Measurements from ENCODE around the gene ANO1. TPM values are rescaled to one million over a fixed set of nuclear protein-coding genes. Genes with fewer than 3 reads are reported as not detected.
"Not testable (repeated sequence)": the region's sequence is repeated elsewhere in the genome, so short reads cannot be mapped to it uniquely, and the experiment has no call there.

ANO1 gene
- total RNA-seq, 1 experiment from 2014 or later: not detected

DNA sequence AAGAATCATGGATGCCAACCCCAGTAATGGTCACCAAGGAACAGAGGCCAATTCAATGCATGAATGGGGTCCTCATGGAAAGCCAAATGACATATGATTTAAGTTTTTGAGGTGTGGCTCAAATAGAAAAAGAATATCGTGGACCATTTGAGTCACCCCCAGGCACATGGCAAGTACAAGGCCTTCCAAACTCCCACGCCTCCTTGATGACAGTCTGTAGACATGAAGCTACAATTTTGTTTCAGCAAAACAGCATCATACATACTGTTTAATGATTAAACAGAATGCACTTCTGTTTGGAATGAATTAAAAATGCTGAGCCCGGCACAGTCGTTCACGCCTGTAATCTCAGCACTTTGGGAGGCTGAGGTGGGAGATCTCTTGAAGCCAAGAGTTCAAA, 132.4 kb downstream of the ANO1 start:
- no peak for DNase-seq (ENCODE audit: low spot score)
- in situ Hi-C loops (cut with HindIII; ENCODE audit: low sequenced_read_pairs): no loop called here

DNA sequence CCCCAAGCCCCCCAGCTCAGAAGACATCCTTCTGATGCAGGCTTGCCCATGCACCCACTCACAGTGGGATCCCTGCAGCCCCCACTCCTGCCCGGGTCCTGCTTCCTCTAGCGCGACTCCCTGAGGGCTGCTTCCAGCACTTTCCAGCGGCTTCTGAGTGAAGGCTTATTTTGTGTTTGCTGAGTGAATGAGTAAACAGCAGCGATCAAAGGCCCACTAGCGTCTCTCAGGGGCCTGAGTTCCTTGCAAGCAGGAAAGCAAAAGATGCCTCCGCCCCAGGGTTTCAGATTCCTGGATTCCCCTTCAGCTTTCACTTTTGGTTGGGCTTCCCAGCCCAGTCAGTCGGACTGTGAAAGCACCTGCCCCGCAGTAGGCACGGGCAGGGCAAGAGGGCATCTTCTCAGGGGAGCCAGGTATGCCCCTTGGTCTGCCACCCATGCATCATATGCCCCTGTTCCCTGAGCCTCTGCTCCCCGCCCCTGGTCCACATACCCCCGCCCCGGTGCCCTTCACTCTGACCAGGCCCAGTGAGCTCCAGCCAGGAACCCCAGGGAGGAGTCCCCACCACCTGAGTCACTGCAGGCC, 134.2 kb downstream of the ANO1 start:
- DNase-seq (ENCODE audit: low spot score): no peak
- in situ Hi-C loops (cut with HindIII; ENCODE audit: low sequenced_read_pairs): no loop called here

DNA sequence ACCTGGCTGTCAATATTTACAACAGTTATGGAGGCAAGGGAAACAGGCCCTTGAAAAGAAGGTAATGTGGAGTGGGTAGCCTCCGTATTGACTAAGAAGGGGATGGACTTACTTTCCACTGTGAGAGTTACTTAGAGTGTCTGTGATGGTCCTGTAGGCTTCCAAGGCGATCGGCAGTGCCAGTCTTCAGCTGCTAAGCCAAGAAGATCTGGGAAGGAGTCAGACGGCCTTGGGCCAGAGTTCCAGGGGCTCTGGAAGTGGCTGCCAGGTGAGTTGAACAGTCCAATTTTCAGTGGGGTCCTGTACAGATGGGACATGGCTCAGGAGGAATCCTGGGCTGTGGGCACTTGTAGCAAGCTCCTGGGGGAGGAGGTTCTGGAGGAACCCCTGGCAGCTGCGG, 139.3 kb downstream of the ANO1 start:
- DNase-seq (ENCODE audit: low spot score); in situ Hi-C loops (cut with HindIII; ENCODE audit: low sequenced_read_pairs): not testable (repeated sequence)

DNA sequence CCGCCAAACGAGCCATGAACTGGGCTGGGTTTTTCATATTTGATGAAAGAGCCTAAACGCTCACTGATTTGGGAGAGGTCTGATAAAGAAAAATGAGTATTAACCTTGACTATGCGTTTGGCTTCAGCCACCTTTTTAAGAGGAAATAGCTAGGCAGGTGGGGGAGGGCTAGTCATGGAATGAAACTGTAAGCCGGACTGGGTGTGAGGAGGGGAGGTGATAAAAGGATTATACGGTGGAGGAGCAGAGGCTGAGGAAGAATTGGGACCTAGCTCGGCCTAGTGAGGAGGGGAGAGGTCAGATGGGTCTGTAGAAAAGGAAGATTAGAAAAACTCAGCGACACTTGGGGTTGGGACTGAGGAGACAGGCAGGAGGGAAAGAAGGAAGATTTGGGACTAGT, 140.0 kb downstream of the ANO1 start:
- DNase-seq (ENCODE audit: low spot score); in situ Hi-C loops (cut with HindIII; ENCODE audit: low sequenced_read_pairs): not testable (repeated sequence)

DNA sequence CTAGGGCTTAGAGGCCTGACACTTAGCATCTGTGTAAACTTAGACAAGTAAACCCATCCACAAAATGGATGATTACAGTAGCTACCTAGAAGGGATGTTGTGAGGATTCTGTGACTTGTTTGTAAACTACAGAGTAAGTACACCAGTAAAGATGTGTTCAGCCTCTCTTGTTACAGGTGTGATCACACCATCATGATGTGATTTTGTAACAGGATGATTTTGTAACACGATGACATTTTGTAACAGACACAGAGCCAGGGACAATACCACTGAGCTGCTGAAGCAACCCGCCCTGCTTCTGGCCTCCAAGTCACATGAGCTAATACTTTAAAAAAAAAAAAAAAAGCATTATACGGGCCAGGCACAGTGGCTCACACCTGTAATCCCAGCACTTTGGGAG, 142.0 kb downstream of the ANO1 start:
- no peak for DNase-seq (ENCODE audit: low spot score)
- in situ Hi-C loops (cut with HindIII; ENCODE audit: low sequenced_read_pairs): no loop called here

DNA sequence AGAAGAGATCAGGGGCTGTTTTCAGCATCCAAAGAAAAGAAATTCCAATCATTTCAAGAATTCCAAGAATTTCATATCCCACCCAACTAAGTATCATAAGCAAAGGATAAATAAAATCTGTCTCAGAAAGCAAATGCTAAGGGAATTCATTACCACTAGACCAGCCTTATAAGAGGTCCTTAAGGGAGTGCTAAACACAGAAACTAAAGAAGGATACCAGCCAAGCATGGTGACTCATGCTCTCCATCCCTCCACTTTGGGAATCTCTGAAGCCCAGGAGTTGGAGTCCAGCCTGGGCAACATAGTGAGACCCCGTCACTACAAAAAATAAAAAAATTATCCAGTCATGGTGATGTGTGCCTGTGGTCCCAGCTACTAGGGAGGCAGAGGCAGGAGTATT, 142.8 kb downstream of the ANO1 start:
- in situ Hi-C loops (cut with HindIII; ENCODE audit: low sequenced_read_pairs): no loop called here
- no peak for DNase-seq (ENCODE audit: low spot score)

DNA sequence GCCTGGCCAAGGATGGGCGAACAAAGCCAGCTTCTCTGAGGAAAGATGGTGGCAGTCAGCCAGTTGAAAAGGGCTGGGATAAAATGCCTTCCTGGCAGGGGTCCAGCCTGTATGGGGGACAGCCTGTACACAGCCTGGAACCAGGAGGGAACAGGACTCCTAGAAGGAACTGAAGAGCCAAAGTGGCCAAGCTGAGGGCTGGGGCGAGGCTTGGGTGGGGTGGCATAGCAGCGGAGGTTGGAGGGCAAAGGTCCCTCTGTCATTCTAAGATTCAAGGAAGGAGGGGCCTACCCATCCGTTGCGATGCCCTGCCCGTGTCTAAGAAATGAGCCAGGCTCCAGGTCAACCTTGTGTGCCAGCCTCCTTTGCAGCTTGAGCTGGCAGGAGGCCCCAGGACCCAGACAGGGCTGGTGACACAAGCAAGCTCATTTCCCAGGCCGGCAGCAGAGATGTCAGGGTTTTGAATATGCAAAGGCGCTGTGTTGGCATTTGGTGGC, 147.6 kb downstream of the ANO1 start:
- in situ Hi-C loops (cut with HindIII; ENCODE audit: low sequenced_read_pairs): no loop called here
- peak; percentile 32 for DNase-seq (ENCODE audit: low spot score)

DNA sequence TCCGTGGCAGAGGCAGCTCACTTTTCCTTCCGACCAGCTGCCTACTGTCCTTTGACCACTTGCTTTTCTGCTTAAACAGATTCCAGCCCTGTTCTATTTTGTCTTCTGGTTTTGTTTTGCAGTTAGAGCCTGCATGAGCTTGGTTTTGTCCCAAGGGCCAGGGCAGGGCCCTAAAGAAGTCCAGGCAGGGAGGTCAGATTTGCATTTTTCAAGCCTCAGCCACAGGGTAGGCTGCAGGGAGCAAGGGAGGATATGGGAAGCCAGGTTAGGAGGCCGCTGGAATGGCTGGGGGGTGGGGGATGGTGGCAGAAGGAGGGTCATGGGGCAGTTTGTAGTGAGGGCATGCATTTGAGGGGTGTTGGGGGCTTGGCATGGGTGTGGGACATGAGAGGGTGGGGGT, 148.1 kb downstream of the ANO1 start:
- no peak for DNase-seq (ENCODE audit: low spot score)
- in situ Hi-C loops (cut with HindIII; ENCODE audit: low sequenced_read_pairs): no loop called here

DNA sequence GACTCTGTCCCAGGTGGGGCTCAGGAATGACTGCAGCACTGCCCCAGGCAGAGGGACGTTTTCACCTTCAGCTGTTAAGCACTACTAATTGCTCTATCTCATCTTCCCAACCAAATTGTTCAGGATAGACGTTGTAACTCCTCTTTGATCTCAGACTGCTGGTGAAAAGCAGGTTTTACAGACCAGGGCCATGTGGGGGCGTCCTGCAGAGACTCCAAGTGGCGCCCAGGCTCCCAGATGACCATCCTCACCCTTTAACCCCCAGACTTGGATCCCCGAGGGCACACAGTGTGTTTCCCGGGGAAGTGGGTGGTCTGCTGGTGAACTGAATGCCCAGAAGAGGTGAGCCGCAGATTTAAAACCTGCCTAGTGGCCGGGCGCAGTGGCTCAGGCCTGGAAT, 148.8 kb downstream of the ANO1 start:
- no peak for DNase-seq (ENCODE audit: low spot score)
- in situ Hi-C loops (cut with HindIII; ENCODE audit: low sequenced_read_pairs): no loop called here

DNA sequence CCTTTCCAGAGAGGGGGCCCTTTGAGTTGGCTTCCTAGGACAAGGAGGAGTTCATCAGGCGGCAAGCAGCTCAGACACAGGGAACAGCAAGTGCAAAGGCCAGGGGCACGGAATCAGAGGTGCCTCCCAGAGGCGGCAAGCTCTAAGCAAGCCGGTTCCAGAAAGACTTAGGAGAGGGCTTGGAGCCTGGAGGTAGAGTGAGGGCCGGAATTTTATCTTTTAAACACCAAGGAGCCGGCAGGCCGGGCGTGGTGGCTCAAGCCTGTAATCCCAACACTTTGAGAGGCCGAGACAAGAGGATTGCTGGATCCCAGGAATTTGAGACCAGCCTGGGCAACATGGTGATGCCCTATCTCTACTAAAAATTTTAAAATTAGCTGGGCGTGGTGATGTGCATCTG, 151.6 kb downstream of the ANO1 start:
- no peak for DNase-seq (ENCODE audit: low spot score)
- in situ Hi-C loops (cut with HindIII; ENCODE audit: low sequenced_read_pairs): no loop called here

DNA sequence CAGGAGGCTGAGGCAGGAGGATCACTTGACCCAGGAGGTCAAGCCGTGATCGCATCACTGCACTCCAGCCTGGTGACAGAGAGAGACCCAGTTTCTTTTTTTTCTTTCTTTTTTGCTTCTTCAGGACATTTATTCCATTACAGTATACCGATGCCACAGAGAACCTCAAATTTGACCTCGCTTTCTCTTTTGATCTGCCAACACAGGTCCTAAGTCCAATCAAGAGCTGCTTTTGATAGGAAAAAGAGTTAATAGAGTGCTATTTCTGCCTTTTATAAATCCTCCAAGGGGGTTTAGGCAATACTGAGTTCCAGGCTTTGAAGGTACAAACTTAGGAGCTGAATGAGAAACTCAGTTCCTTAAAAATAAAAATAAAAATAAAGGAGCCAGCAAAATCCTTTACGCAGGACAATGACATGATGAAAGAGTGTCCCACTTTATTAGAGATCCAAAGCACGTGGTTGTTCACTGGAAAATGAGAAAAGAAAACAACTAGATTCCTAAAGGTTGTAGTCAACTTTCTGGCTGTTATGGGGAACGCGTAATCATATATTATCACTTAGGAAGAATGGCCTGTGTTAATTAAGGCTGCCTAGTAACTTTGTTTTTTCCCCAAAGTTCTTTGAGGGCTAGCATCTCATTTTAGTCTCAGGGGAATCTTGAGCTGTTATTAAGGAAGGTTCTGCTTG, 152.2 kb downstream of the ANO1 start:
- no peak for DNase-seq (ENCODE audit: low spot score)

DNA sequence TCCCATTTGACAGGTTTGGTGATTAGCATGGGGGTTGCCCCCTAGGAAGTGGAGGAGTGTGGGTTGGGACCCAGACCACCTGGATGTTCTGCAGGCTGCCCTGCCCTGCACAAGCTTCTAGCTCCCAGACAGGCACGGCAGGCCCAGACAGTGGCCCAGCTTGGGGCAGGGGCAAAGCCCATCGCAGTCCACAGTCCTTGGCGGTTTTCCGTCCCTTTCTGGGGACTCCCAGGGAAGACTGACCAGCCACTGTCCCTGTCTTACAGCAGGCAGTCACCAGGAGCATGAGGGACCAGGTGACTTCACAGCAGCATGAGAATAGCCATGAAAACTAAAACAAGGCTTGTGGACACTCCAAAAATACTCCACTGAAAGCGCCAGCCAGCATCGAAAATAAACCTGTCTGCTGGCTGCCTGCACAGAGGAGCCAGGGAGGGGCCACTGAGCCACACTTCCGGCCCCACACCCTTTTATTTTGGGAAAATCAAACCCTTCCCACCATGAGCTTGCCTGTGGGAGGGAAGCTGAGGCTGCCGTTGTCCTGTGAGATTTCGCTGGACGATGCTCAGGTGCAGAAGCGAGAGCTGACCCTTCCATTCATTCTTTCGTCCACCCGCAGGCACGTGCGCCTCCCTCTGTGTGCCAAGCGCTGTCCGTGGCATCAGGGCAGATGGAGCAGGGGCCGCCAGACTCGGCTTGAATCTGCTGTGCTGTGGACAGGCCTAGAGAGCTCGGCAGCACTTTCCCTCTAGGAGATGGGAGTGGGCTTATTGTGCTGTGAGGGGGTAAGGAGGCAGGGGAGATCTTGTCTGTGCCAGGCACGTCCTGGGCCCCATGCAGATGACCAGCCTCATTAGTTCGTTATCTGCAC, 153.0 kb downstream of the ANO1 start:
- in situ Hi-C loops (cut with HindIII; ENCODE audit: low sequenced_read_pairs): no loop called here
- DNase-seq (ENCODE audit: low spot score): peak; percentile 31

More for the DNA sequence above, 152.2 kb downstream of the ANO1 start:
- in situ Hi-C loops (cut with HindIII; ENCODE audit: low sequenced_read_pairs): no loop called here

DNA sequence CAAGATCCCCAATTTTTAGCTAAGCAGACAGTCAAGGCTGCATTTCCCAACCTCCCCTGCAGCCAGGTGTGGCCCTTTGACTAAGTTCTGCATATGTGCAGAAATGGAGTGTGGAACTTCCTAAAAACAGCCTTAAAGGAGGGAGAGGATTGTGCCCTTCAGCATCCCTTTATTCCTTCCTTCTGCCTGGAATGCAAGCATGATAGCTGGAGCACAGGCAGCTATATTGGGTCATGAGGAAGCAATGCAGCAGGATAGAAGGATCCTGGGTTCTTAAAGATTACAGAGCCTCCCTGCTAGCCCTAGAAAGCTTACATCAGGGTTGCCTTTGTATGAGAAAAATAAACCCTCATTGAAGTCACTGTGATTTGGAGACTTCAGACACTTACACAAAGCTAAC, 154.9 kb downstream of the ANO1 start:
- in situ Hi-C loops (cut with HindIII; ENCODE audit: low sequenced_read_pairs): no loop called here
- DNase-seq (ENCODE audit: low spot score): no peak

DNA sequence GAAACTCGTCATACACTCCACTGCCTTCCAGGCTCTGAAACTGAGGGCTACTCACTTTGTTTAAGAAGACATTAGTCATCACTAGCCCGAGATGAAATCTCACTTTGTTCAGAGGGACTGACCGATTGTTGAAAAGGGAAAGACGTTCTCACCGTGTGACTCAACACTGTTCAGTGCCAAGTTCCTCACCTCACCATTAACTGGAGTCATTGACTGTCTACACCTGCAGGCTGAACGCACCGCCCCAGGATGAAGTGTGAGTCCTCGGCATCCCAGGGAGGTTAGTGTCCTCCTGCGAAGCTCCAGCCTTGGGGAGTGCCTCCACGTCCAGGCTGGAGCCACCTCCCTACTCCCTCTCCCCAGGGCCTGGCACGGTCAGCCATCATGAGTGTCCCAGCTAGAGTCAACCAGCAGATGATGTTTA, 155.4 kb downstream of the ANO1 start:
- in situ Hi-C loops (cut with HindIII; ENCODE audit: low sequenced_read_pairs): no loop called here
- no peak for DNase-seq (ENCODE audit: low spot score)

DNA sequence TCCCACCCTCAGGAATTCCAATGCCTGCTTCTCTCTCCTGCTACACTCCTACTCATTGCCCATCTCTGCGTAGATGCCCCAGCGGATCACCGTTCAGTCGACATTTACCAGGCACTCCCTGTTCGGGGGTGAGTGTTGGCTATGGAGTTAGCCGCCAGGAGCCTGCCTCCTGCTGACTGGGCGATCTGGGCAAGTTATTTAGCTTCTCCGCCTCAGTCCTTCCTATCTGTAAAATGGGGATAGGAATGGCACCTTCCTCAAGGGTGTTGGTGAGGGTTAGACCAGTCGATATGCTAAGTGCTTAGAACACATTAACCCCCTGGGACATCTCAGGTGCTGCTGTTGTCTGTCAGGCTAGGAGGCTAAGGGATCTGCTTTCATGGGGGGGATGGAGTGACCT, 155.8 kb downstream of the ANO1 start:
- DNase-seq (ENCODE audit: low spot score): no peak
- in situ Hi-C loops (cut with HindIII; ENCODE audit: low sequenced_read_pairs): no loop called here

Other genes starting within 250 kb of the ANO1 start
- 65.3 and 69.2 TPM in 2 replicates for gene FADD, start 125.0 kb downstream of the ANO1 start, total RNA-seq (2014; rRNA removed; shearing (Covaris generic))
- gene PPFIA1, start 192.4 kb downstream of the ANO1 start, total RNA-seq (2014; rRNA removed; shearing (Covaris generic)): 29.7 and 45.9 TPM in 2 replicates

All from G401 (cell line).